Measurements from ENCODE around the gene SLC16A10. TPM values are rescaled to one million over a fixed set of nuclear protein-coding genes. Genes with fewer than 3 reads are reported as not detected.

Gene SLC16A10
- polyA plus RNA-seq, 3 donors, result 0.05 to 0.15 TPM; not detected in 1

DNA sequence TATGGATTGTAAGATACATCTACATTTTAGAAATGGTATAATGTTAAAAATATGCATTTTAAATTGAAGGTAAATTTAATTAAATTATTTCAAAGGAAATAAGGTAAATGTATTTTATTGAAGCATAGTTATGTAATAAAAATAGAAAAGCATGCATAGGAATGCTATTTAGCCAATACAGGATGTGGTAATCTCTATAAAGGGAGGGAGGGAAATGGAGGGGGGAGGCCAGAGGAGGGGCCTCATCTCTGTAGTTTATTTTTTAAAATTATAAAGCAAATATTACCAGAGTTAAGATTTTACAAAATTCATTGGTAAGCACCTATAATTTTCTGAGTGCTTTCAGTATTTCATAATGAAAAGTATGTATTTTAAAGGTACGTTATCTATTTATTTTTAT, 27.2 kb downstream of the SLC16A10 start:
- H3K27me3 ChIP-seq (ENCODE audit: control insufficient read depth in 2 of 2, insufficient read depth in 2 of 2, low read length in 2 of 2), result no peaks in the 10 kb centered on the region
- no peak overlapping the region for H2AFZ ChIP-seq (ENCODE audit: insufficient read depth, low read depth, low read length, poor library complexity, severe bottlenecking)
- peak overlapping the region in 1 of 2 donors; percentile 68 for H3K27ac ChIP-seq (ENCODE audit: low read depth in 1 of 2, low read length in 2 of 2)
- Mint-ChIP-seq H3K27me3 (ENCODE audit: low read depth in 3 of 3) (peaks cover 0 to 2% (median 0%) of the 10 kb centered on the region in 3 donors), H3K27ac (peak overlapping the region in 3 of 7 donors; percentile 94 to 96 (median 96)), H3K36me3 (no peaks in the 10 kb centered on the region), H3K4me1 (peaks cover 18% of the 10 kb centered on the region), H3K9me3 (peaks cover 0 to 7% (median 2%) of the 10 kb centered on the region in 7 donors), H3K4me3 (no peak overlapping the region)
- peaks cover 7 to 13% of the 10 kb centered on the region in 2 donors for H3K4me1 ChIP-seq (ENCODE audit: control insufficient read depth in 1 of 2, insufficient read depth in 2 of 2, low read length in 2 of 2)
- TF ChIP-seq, protein P1, sequence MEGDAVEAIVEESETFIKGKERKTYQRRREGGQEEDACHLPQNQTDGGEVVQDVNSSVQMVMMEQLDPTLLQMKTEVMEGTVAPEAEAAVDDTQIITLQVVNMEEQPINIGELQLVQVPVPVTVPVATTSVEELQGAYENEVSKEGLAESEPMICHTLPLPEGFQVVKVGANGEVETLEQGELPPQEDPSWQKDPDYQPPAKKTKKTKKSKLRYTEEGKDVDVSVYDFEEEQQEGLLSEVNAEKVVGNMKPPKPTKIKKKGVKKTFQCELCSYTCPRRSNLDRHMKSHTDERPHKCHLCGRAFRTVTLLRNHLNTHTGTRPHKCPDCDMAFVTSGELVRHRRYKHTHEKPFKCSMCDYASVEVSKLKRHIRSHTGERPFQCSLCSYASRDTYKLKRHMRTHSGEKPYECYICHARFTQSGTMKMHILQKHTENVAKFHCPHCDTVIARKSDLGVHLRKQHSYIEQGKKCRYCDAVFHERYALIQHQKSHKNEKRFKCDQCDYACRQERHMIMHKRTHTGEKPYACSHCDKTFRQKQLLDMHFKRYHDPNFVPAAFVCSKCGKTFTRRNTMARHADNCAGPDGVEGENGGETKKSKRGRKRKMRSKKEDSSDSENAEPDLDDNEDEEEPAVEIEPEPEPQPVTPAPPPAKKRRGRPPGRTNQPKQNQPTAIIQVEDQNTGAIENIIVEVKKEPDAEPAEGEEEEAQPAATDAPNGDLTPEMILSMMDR (IDR thresholded peaks at IDR 0.05), result no peak
- intact Hi-C loops (cut with micrococcal nuclease), result loop anchor here in 1 of 2 donors (5.0 kb wide), 1 partner anchor 37 kb away; no protein-coding TSS in a partner anchor
- WGBS (ENCODE audit: insufficient coverage), result no CpG with 5 or more reads among the region's 1 CpG
- H4K20me1 ChIP-seq (ENCODE audit: insufficient read depth, low read length), result no peaks in the 10 kb centered on the region
- DNase-seq, result no peak
- H3K79me2 ChIP-seq (ENCODE audit: insufficient read depth, low read length), result no peaks in the 10 kb centered on the region
- no peak overlapping the region for H3K4me3 ChIP-seq (replicated peaks in 1 of 3; ENCODE audit: low read depth in 2 of 3, low read length in 3 of 3)
- no peaks in the 10 kb centered on the region for H3K9me3 ChIP-seq (replicated peaks in 1 of 2; ENCODE audit: control insufficient read depth in 1 of 2, insufficient read depth in 1 of 2, low read length in 2 of 2)
- no peak overlapping the region for H3K9ac ChIP-seq (ENCODE audit: insufficient read depth, low read length, poor library complexity, severe bottlenecking)
- no peak overlapping the region for H3K4me2 ChIP-seq (replicated peaks; ENCODE audit: extremely low read depth, low read length, poor library complexity, severe bottlenecking)
- no peaks in the 10 kb centered on the region for H3K36me3 ChIP-seq (replicated peaks in 1 of 2; ENCODE audit: control insufficient read depth in 1 of 2, insufficient read depth in 2 of 2, low read length in 2 of 2)

DNA sequence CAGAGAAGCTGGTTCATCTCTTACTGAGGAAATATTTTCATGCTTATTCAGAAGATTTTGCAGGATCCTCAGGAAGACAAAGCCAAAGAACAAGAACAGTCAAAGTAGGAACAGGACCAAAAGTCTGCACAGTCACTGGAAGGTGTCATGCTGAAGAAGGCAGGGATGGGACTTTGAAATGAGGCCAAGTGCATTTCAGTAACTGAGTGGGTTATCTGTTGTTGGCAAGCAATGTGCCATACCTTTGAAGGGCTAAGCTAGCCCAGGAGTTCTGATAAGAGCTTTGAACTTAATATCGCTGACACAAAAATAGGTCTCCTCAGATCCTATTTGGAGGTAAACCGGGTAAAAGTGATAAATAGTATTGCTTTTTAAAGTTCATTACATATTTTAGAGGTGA, 31.5 kb downstream of the SLC16A10 start:
- no peak overlapping the region for H3K4me3 Mint-ChIP-seq
- H3K4me1 Mint-ChIP-seq, result peaks cover 13% of the 10 kb centered on the region
- no CpG with 5 or more reads among the region's 2 CpGs for WGBS (ENCODE audit: insufficient coverage)

More for the DNA sequence above, 31.5 kb downstream of the SLC16A10 start:
- DNase-seq, result no peak
- no peak overlapping the region for H2AFZ ChIP-seq (ENCODE audit: insufficient read depth, low read depth, low read length, poor library complexity, severe bottlenecking)
- no peaks in the 10 kb centered on the region for H3K27me3 ChIP-seq (ENCODE audit: control insufficient read depth in 2 of 2, insufficient read depth in 2 of 2, low read length in 2 of 2)
- no peaks in the 10 kb centered on the region for H3K79me2 ChIP-seq (ENCODE audit: insufficient read depth, low read length)
- intact Hi-C loops (cut with micrococcal nuclease), result loop anchor here in 1 of 2 donors (5.0 kb wide), 1 partner anchor 118 kb away; no protein-coding TSS in a partner anchor
- H3K9ac ChIP-seq (ENCODE audit: insufficient read depth, low read length, poor library complexity, severe bottlenecking), result no peak overlapping the region
- H3K4me2 ChIP-seq (replicated peaks; ENCODE audit: extremely low read depth, low read length, poor library complexity, severe bottlenecking), result no peak overlapping the region
- H3K36me3 Mint-ChIP-seq, result no peaks in the 10 kb centered on the region
- H3K9me3 Mint-ChIP-seq, result peaks cover 0 to 11% (median 5%) of the 10 kb centered on the region in 7 donors
- H4K20me1 ChIP-seq (ENCODE audit: insufficient read depth, low read length), result no peaks in the 10 kb centered on the region
- H3K27ac Mint-ChIP-seq, result peak overlapping the region in 6 of 7 donors; percentile 4 to 73 (median 28)
- H3K36me3 ChIP-seq (replicated peaks in 1 of 2; ENCODE audit: control insufficient read depth in 1 of 2, insufficient read depth in 2 of 2, low read length in 2 of 2), result no peaks in the 10 kb centered on the region
- H3K27ac ChIP-seq (ENCODE audit: low read depth in 1 of 2, low read length in 2 of 2), result no peak overlapping the region
- TF ChIP-seq, protein P1 (IDR thresholded peaks at IDR 0.05), result no peak
- no peak overlapping the region for H3K4me3 ChIP-seq (replicated peaks in 1 of 3; ENCODE audit: low read depth in 2 of 3, low read length in 3 of 3)
- H3K4me1 ChIP-seq (ENCODE audit: control insufficient read depth in 1 of 2, insufficient read depth in 2 of 2, low read length in 2 of 2), result peaks cover 2 to 6% of the 10 kb centered on the region in 2 donors
- H3K27me3 Mint-ChIP-seq (ENCODE audit: low read depth in 3 of 3), result peaks cover 0 to 3% (median 1%) of the 10 kb centered on the region in 3 donors
- no peaks in the 10 kb centered on the region for H3K9me3 ChIP-seq (replicated peaks in 1 of 2; ENCODE audit: control insufficient read depth in 1 of 2, insufficient read depth in 1 of 2, low read length in 2 of 2)

Data from CD14-positive monocyte (primary cell).